Adipocyte (in vitro differentiated cells): ENCODE measurements around the gene RBM45.

Experiments used
- DNase-seq: peaks from one replicate; pipeline ENCODE4 v3.0.0-alpha.2; 2015; ENCODE audit warnings: low read depth
- H3K27me3 ChIP-seq: replicated peaks from 2 replicates; pipeline ENCODE4 v1.7.0; 2013; ENCODE audit warnings: mild to moderate bottlenecking, low read length, moderate library complexity; ENCODE audit not compliant: control insufficient read depth, insufficient read depth
- H3K36me3 ChIP-seq: 2 replicates; pipeline ENCODE4 v1.7.0; 2013; ENCODE audit warnings: low read length, mild to moderate bottlenecking, moderate library complexity; ENCODE audit not compliant: control insufficient read depth, insufficient read depth, severe bottlenecking
- H3K4me1 ChIP-seq: 2 replicates; pipeline ENCODE4 v1.7.0; 2013; ENCODE audit warnings: mild to moderate bottlenecking, low read length, moderate library complexity; ENCODE audit not compliant: control insufficient read depth, insufficient read depth
- H3K4me3 ChIP-seq: 2 replicates; pipeline ENCODE4 v1.7.0; 2013; ENCODE audit warnings: mild to moderate bottlenecking, low read length, moderate library complexity
- H3K9ac ChIP-seq: 2 replicates; pipeline ENCODE4 v1.7.0; 2013; ENCODE audit warnings: mild to moderate bottlenecking, low read length, moderate library complexity
- H3K9me3 ChIP-seq: 2 replicates; pipeline ENCODE4 v1.7.0; 2013; ENCODE audit warnings: mild to moderate bottlenecking, low read length, moderate library complexity; ENCODE audit not compliant: control insufficient read depth

The RBM45 gene

DNA sequence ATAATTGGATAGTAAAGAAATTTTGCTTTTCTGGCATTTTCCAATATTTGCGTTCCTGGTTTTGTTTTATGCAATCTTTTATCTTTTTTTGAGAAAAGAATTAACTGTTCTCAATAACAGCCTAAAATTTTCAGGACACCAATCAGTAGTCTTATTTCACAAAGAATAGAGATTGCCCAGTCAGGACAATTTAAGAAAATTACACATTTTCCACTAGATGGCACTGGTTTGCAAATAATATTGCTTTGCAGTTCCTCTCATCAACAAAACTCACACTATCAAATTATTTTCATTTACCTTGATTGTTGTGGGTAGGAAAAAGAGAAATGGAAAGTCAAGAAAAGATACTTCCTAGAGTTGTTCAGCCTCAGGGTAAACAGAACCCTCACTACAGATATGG is 2.4 kb upstream of the RBM45 start:
- H3K27me3 ChIP-seq: no peaks in the 10 kb centered on the region
- H3K9me3 ChIP-seq: no peaks in the 10 kb centered on the region
- peaks cover 13% of the 10 kb centered on the region for H3K4me1 ChIP-seq
- no peak overlapping the region for H3K4me3 ChIP-seq
- DNase-seq: peak; percentile 84
- no peaks in the 10 kb centered on the region for H3K36me3 ChIP-seq
- no peak overlapping the region for H3K9ac ChIP-seq

DNA sequence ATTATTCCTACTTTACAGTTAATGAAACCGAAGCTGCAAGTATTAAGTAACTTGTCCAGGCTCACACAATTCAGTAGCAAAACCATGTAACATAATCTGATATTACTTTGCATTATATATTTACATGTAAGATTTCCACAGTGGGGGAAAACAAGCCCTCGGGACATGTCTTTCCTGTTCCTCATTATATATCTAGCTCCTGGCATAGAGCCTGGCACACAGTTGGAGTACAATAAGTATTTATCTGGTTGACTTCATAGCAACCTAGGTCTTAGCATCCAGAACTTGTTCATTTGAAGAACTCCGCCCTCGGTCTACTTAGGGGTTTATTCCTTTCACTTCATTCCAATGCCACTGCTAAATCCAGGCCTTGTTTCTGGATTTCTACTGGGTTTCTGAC is 1.6 kb upstream of the RBM45 start:
- H3K4me1 ChIP-seq: peaks cover 13% of the 10 kb centered on the region
- H3K36me3 ChIP-seq: no peaks in the 10 kb centered on the region
- no peak overlapping the region for H3K4me3 ChIP-seq
- H3K27me3 ChIP-seq: no peaks in the 10 kb centered on the region
- H3K9ac ChIP-seq: peak overlapping the region; percentile 6
- no peaks in the 10 kb centered on the region for H3K9me3 ChIP-seq
- DNase-seq: no peak

DNA sequence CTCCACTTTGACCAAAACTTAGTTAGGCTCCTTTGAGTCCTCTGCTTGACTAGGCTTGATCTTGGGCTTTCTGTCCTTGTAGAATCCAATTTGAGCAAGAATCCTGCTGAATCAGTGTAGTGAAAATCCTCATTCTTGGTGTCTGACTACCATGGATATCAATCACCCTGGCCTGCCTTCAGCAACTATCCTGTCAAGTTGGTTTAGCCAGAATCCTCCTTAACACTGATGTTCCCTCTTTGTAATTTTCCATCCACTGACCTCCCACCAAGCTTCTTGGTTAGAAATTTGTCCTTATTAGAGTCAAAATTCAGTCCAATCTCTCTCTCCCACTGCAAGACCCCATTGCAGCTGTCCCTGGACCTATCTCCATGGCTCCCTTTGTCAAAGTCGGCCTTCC is 494 bp upstream of the RBM45 start:
- H3K9ac ChIP-seq: peak overlapping the region; percentile 97
- H3K36me3 ChIP-seq: no peaks in the 10 kb centered on the region
- peaks cover 13% of the 10 kb centered on the region for H3K4me1 ChIP-seq
- no peaks in the 10 kb centered on the region for H3K27me3 ChIP-seq
- H3K9me3 ChIP-seq: no peaks in the 10 kb centered on the region
- DNase-seq: no peak
- peak overlapping the region; percentile 99 for H3K4me3 ChIP-seq

DNA sequence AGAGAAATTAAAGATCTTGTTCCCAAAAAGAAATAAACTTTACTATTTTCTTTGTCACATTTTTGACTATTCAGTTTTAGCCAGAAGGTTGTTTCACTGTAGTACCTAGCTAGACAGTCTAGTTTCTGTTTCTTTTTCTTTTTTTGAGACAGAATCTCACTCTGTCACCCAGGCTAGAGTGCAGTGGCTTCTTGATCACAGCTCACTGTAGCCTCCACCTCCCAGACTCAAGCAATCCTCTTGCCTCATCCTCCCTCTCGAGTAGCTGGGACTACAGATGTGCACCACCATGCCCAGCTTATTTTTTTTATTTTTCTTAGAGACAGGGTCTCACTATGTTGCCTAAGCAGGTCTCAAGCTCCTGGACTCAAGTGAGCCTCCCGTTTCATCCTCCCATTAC is 2.2 kb downstream of the RBM45 start:
- no peaks in the 10 kb centered on the region for H3K27me3 ChIP-seq
- no peak for DNase-seq
- H3K4me3 ChIP-seq: no peak overlapping the region
- peaks cover 9% of the 10 kb centered on the region for H3K36me3 ChIP-seq
- no peak overlapping the region for H3K9ac ChIP-seq
- H3K9me3 ChIP-seq: no peaks in the 10 kb centered on the region
- peaks cover 19% of the 10 kb centered on the region for H3K4me1 ChIP-seq

DNA sequence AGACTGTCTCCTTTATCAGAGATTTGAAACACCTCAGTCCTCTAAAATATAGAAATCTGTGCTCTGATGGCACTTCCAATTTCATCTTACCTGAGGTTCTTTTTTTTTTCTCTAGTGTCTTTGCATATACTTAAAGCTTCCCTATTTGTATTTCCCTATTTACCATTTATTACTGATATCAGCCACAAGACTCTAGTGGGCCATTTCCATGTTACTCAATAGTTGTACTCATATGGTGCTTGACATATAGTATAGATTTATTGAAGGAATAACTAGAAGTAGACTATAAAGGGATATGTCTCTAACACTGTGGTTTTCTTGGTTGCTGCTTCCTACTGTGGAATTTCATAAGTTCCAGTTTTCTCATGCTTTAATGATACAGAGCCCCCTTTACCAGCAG is 3.0 kb downstream of the RBM45 start:
- H3K36me3 ChIP-seq: peaks cover 17% of the 10 kb centered on the region
- H3K9ac ChIP-seq: no peak overlapping the region
- H3K27me3 ChIP-seq: no peaks in the 10 kb centered on the region
- H3K4me3 ChIP-seq: no peak overlapping the region
- H3K4me1 ChIP-seq: peaks cover 19% of the 10 kb centered on the region
- H3K9me3 ChIP-seq: no peaks in the 10 kb centered on the region
- no peak for DNase-seq

DNA sequence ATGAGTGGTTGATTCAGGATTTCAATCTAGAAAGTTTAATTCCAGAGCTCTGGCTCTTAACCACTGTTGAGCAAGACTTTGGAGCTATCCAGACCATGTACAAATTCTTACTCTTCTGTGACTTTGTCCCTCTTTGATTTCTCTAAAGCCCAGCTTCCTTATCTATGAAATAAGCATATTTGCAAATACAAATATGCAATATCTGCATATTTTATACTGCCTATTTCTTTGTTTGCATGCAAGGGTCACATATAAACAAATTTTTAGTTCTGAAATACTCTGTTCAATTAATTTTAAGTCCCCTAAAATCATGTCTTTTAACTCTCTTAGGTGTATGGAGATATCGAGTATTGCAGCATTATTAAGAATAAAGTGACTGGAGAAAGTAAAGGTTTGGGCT is 5.5 kb downstream of the RBM45 start:
- H3K27me3 ChIP-seq: no peaks in the 10 kb centered on the region
- peaks cover 12% of the 10 kb centered on the region for H3K4me1 ChIP-seq
- H3K4me3 ChIP-seq: no peak overlapping the region
- no peak overlapping the region for H3K9ac ChIP-seq
- no peak for DNase-seq
- H3K36me3 ChIP-seq: peaks cover 40% of the 10 kb centered on the region
- no peaks in the 10 kb centered on the region for H3K9me3 ChIP-seq

DNA sequence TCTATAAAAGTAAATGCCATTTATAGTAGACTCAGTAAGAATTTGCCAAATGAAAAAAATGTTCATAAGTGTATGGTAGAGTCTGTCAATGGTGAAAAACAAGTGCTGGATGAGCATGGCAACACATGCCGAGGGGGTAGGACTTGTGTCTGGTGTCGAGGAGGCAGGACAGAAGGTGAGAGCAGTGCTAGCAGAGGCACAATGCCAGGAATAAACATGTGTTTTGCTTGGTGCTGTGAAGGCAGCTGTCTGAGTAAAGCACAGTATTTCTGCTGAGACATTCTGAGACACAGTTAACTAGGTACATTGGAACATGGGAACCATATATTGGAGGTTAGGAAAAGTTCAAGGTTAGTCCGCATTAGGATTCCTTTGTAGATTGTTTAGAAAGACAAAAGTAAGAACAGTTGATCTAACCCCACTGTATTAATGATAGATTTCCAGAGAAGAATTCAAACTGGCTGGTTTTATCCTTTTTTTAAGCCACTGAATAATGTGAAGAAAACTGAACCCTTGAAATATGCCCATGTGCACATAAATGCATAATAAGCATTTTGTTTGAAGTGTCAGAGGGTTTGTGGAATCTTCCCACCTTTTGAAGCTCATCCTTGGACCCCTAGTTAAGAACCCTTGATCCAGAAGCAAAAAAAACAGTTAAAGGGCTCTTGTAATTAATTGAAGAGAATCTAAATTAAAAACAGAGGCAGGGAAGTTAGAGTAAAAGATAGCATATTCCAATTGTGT is 7.1 kb downstream of the RBM45 start:
- Histone ChIP-seq H3K9ac (no peak overlapping the region), H3K27me3 (no peaks in the 10 kb centered on the region), H3K4me1 (peaks cover 6% of the 10 kb centered on the region), H3K4me3 (no peak overlapping the region), H3K9me3 (no peaks in the 10 kb centered on the region), H3K36me3 (peaks cover 56% of the 10 kb centered on the region)
- DNase-seq: no peak

DNA sequence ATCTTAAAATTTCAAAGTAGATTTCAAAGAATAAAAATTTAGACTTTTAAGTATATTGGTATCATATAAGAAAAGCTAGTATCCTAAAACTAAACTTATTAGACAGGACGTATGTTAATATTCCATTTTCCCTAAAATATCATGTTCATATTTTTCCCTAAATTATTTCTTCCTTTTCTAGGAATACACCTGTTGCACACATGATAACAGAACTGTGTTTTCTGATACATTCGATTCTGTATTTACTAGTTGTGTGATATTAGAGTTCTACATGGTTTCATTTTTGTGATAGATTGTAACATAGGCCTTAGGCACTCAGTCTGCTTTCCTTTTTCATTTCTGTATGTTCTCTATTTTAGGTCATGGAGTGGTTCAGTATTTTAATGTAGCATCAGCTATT is 10.9 kb downstream of the RBM45 start:
- peaks cover 85% of the 10 kb centered on the region for H3K36me3 ChIP-seq
- H3K4me3 ChIP-seq: no peak overlapping the region
- H3K9me3 ChIP-seq: no peaks in the 10 kb centered on the region
- peaks cover 6% of the 10 kb centered on the region for H3K4me1 ChIP-seq
- H3K27me3 ChIP-seq: no peaks in the 10 kb centered on the region
- no peak for DNase-seq
- H3K9ac ChIP-seq: no peak overlapping the region

DNA sequence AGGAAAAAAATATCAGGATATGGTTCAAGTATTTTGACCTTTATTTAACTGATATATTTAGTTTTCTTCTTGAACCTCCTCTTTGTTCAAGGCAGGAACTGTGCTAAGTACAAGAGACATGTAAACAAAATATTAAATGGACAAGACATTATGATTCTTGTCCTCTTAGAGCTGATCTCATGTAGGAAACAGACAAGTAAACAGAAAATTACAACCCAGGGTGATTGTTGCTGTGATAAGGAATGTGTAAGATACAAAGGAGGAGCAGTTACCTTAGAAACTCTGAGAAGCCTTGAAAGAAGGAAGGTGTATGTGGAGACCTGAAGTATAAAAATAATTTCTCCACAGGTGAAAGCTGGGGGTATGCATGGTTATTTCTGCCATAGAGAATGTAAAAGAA is 12.9 kb downstream of the RBM45 start:
- Histone ChIP-seq H3K9ac (no peak overlapping the region), H3K9me3 (no peaks in the 10 kb centered on the region), H3K27me3 (no peaks in the 10 kb centered on the region), H3K36me3 (peaks cover 79% of the 10 kb centered on the region), H3K4me1 (peaks cover 6% of the 10 kb centered on the region), H3K4me3 (no peak overlapping the region)
- DNase-seq: no peak

DNA sequence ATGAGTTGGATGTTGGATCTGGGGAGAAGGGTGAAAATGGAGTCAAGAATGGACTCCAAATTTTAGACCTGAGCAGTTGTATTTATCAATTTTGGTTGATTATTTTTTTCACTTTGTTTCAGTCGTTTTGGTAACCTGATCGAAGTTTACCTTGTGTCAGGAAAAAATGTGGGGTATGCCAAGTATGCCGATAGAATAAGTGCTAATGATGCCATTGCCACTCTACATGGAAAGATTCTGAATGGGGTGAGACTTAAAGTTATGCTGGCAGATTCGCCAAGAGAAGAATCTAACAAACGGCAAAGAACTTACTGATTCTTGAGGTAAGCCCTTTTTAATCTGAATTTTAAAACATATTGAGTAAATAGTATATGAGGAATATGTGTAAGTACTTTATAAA is 13.6 kb downstream of the RBM45 start:
- H3K27me3 ChIP-seq: no peaks in the 10 kb centered on the region
- no peak for DNase-seq
- peaks cover 71% of the 10 kb centered on the region for H3K36me3 ChIP-seq
- H3K9ac ChIP-seq: no peak overlapping the region
- no peak overlapping the region for H3K4me3 ChIP-seq
- no peaks in the 10 kb centered on the region for H3K9me3 ChIP-seq
- H3K4me1 ChIP-seq: peaks cover 6% of the 10 kb centered on the region

DNA sequence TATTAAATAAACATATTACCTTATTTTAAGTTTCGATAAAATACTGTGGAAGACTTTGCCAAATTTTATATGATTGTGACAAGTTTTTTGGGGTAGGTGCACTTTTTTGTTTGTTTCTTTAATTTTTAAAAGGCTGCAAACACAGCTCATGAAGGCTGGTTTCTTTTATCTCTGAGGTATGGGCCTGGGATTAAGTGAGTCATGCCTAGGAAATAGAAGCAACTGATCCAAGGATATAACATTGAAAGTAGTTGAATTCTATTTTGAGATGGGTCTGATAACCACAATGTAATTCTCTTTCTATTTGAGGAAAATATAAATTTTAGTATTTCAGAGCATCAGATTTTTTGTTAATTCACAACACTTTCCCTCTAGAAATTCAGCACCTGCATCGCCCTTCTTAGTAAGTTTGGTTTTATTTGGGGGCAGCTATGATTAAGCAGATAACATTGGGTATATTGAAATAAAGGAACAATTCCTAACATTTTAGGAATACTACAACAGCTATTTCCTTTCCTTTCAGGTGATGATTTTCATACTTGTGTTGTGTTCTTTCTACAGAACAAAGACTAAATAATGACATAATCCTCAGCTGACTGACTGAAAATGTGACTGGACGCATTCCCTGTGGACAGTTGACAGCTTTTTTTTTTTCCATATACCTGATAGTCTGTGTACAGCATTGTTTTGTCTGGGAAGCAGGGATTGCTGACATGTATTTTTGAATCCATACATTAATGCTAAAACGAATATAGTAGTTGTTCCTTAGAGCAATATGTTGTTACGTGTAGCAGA is 16.8 kb downstream of the RBM45 start:
- Histone ChIP-seq H3K9ac (no peak overlapping the region), H3K4me1 (peaks cover 6% of the 10 kb centered on the region)

More for the DNA sequence above, 16.8 kb downstream of the RBM45 start:
- Histone ChIP-seq H3K9me3 (no peaks in the 10 kb centered on the region), H3K4me3 (no peak overlapping the region), H3K27me3 (no peaks in the 10 kb centered on the region), H3K36me3 (peaks cover 42% of the 10 kb centered on the region)
- peak; percentile 14 for DNase-seq
